ENCODE measurements around the gene TMEM255A.

TMEM255A gene

DNA sequence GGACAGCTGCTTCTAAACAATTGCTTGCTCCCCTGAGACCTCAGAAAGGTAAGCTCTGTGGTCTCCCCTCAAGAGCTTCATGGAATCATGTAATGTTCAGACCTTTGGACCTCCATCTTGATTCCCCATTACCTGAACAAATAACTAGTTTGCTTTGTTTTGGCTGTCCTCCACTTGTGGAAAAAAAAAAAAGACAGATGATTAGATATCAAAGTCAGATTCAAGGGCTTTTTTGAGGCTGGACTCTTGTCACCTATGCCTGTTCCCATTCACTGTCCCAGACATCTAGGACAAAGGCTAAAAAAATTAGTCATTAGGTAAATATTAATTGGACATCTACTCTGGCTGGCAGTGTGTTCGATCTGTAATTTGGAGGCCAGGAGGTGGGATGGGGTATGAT is 13.3 kb downstream of the TMEM255A start:
- Histone ChIP-seq H3K36me3 (ENCODE audit: insufficient read depth, insufficient read length, low read length) (no peaks in the 10 kb centered on the region), H3K27me3 (ENCODE audit: insufficient read depth, insufficient read length) (no peaks in the 10 kb centered on the region), H3K9ac (ENCODE audit: insufficient read length, low read depth) (no peak overlapping the region), H3K4me1 (ENCODE audit: insufficient read depth, insufficient read length) (no peaks in the 10 kb centered on the region), H3K4me3 (ENCODE audit: insufficient read length, low read depth) (no peak overlapping the region), H3K9me3 (ENCODE audit: insufficient read depth, low read length) (no peaks in the 10 kb centered on the region)
- TF ChIP-seq YY1 (IDR thresholded peaks at IDR 0.05; ENCODE audit: insufficient read depth, insufficient read length): no peak
- TF ChIP-seq SUZ12 (IDR thresholded peaks at IDR 0.05; ENCODE audit: extremely low read depth, insufficient read depth, insufficient read length): no peak
- TF ChIP-seq ZNF274 (IDR thresholded peaks at IDR 0.05; ENCODE audit: low read depth, low read length): no peak
- DNase-seq (ENCODE audit: low read depth, low spot score): no peak

- Histone ChIP-seq H3K9ac (ENCODE audit: insufficient read length, low read depth) (no peak overlapping the region), H3K4me1 (ENCODE audit: insufficient read depth, insufficient read length) (no peaks in the 10 kb centered on the region), H3K9me3 (ENCODE audit: insufficient read depth, low read length) (no peaks in the 10 kb centered on the region), H3K4me3 (ENCODE audit: insufficient read length, low read depth) (no peak overlapping the region), H3K27me3 (ENCODE audit: insufficient read depth, insufficient read length) (no peaks in the 10 kb centered on the region), H3K36me3 (ENCODE audit: insufficient read depth, insufficient read length, low read length) (peaks cover 3% of the 10 kb centered on the region)
- TF ChIP-seq YY1 (IDR thresholded peaks at IDR 0.05; ENCODE audit: insufficient read depth, insufficient read length) (no peak), ZNF274 (IDR thresholded peaks at IDR 0.05; ENCODE audit: low read depth, low read length) (no peak), SUZ12 (IDR thresholded peaks at IDR 0.05; ENCODE audit: extremely low read depth, insufficient read depth, insufficient read length) (no peak)
- no peak for DNase-seq (ENCODE audit: low read depth, low spot score)
These were observed 16.6 kb downstream of the TMEM255A start for GRCh38 chrX:120294651-120295050.

- Histone ChIP-seq H3K9ac (ENCODE audit: insufficient read length, low read depth) (no peak overlapping the region), H3K4me3 (ENCODE audit: insufficient read length, low read depth) (no peak overlapping the region), H3K9me3 (ENCODE audit: insufficient read depth, low read length) (no peaks in the 10 kb centered on the region), H3K27me3 (ENCODE audit: insufficient read depth, insufficient read length) (no peaks in the 10 kb centered on the region), H3K36me3 (ENCODE audit: insufficient read depth, insufficient read length, low read length) (peaks cover 4% of the 10 kb centered on the region), H3K4me1 (ENCODE audit: insufficient read depth, insufficient read length) (no peaks in the 10 kb centered on the region)
- no peak for TF ChIP-seq SUZ12 (IDR thresholded peaks at IDR 0.05; ENCODE audit: extremely low read depth, insufficient read depth, insufficient read length)
- no peak for TF ChIP-seq YY1 (IDR thresholded peaks at IDR 0.05; ENCODE audit: insufficient read depth, insufficient read length)
- no peak for TF ChIP-seq ZNF274 (IDR thresholded peaks at IDR 0.05; ENCODE audit: low read depth, low read length)
- DNase-seq (ENCODE audit: low read depth, low spot score): no peak
These were observed 18.2 kb downstream of the TMEM255A start for GRCh38 chrX:120293015-120293414.

GRCh38 chrX:120291211-120291610 is 20.1 kb downstream of the TMEM255A start:
- TF ChIP-seq YY1 (IDR thresholded peaks at IDR 0.05; ENCODE audit: insufficient read depth, insufficient read length) (no peak), SUZ12 (IDR thresholded peaks at IDR 0.05; ENCODE audit: extremely low read depth, insufficient read depth, insufficient read length) (no peak), ZNF274 (IDR thresholded peaks at IDR 0.05; ENCODE audit: low read depth, low read length) (no peak)

GRCh38 chrX:120290107-120290506 is 21.2 kb downstream of the TMEM255A start:
- H3K4me3 ChIP-seq (ENCODE audit: insufficient read length, low read depth): no peak overlapping the region
- TF ChIP-seq ZNF274 (IDR thresholded peaks at IDR 0.05; ENCODE audit: low read depth, low read length) (no peak), YY1 (IDR thresholded peaks at IDR 0.05; ENCODE audit: insufficient read depth, insufficient read length) (no peak), SUZ12 (IDR thresholded peaks at IDR 0.05; ENCODE audit: extremely low read depth, insufficient read depth, insufficient read length) (no peak)
- no peaks in the 10 kb centered on the region for H3K27me3 ChIP-seq (ENCODE audit: insufficient read depth, insufficient read length)
- H3K9ac ChIP-seq (ENCODE audit: insufficient read length, low read depth): no peak overlapping the region
- H3K4me1 ChIP-seq (ENCODE audit: insufficient read depth, insufficient read length): peaks cover 4% of the 10 kb centered on the region
- no peak for DNase-seq (ENCODE audit: low read depth, low spot score)
- peaks cover 16% of the 10 kb centered on the region for H3K36me3 ChIP-seq (ENCODE audit: insufficient read depth, insufficient read length, low read length)
- no peaks in the 10 kb centered on the region for H3K9me3 ChIP-seq (ENCODE audit: insufficient read depth, low read length)

More at GRCh38 chrX:120291211-120291610, 20.1 kb downstream of the TMEM255A start:
- no peak overlapping the region for H3K9ac ChIP-seq (ENCODE audit: insufficient read length, low read depth)
- no peak for DNase-seq (ENCODE audit: low read depth, low spot score)
- H3K27me3 ChIP-seq (ENCODE audit: insufficient read depth, insufficient read length): no peaks in the 10 kb centered on the region
- no peak overlapping the region for H3K4me3 ChIP-seq (ENCODE audit: insufficient read length, low read depth)
- no peaks in the 10 kb centered on the region for H3K9me3 ChIP-seq (ENCODE audit: insufficient read depth, low read length)
- H3K36me3 ChIP-seq (ENCODE audit: insufficient read depth, insufficient read length, low read length): peaks cover 12% of the 10 kb centered on the region
- H3K4me1 ChIP-seq (ENCODE audit: insufficient read depth, insufficient read length): peaks cover 4% of the 10 kb centered on the region

DNA sequence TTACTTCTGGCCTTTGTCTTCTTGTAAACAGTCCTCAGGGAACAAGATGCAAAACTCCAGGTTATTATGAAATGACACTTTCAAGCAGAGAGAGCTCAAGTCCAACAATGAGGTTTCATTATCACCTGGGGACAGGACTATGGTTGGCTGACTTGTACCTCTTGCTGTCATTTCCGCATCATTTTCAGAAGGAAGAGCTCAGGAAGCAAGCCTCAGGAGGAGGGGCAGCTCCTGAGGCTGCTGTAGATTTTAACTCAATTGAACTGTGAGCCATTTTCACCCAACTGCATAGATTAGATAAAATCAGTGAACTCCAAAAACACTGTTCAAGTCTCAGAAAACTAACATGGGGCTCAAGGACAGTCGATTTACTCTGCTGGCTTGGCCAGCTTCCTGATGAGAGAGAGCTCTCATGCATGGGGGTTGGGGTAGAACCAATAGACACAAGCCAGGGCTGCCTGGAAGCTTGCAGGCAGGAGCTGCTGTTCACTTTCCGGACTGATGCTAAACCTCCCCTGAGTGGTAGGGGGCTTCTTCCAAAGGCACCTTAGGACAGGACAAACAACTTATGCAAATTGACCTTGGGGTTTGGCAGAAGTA is 23.6 kb downstream of the TMEM255A start:
- Histone ChIP-seq H3K27me3 (ENCODE audit: insufficient read depth, insufficient read length) (no peaks in the 10 kb centered on the region), H3K9me3 (ENCODE audit: insufficient read depth, low read length) (no peaks in the 10 kb centered on the region), H3K36me3 (ENCODE audit: insufficient read depth, insufficient read length, low read length) (peaks cover 31% of the 10 kb centered on the region), H3K4me1 (ENCODE audit: insufficient read depth, insufficient read length) (peaks cover 4% of the 10 kb centered on the region), H3K4me3 (ENCODE audit: insufficient read length, low read depth) (no peak overlapping the region), H3K9ac (ENCODE audit: insufficient read length, low read depth) (no peak overlapping the region)
- TF ChIP-seq ZNF274 (IDR thresholded peaks at IDR 0.05; ENCODE audit: low read depth, low read length): no peak
- no peak for TF ChIP-seq SUZ12 (IDR thresholded peaks at IDR 0.05; ENCODE audit: extremely low read depth, insufficient read depth, insufficient read length)
- TF ChIP-seq YY1 (IDR thresholded peaks at IDR 0.05; ENCODE audit: insufficient read depth, insufficient read length): no peak
- DNase-seq (ENCODE audit: low read depth, low spot score): no peak

DNA sequence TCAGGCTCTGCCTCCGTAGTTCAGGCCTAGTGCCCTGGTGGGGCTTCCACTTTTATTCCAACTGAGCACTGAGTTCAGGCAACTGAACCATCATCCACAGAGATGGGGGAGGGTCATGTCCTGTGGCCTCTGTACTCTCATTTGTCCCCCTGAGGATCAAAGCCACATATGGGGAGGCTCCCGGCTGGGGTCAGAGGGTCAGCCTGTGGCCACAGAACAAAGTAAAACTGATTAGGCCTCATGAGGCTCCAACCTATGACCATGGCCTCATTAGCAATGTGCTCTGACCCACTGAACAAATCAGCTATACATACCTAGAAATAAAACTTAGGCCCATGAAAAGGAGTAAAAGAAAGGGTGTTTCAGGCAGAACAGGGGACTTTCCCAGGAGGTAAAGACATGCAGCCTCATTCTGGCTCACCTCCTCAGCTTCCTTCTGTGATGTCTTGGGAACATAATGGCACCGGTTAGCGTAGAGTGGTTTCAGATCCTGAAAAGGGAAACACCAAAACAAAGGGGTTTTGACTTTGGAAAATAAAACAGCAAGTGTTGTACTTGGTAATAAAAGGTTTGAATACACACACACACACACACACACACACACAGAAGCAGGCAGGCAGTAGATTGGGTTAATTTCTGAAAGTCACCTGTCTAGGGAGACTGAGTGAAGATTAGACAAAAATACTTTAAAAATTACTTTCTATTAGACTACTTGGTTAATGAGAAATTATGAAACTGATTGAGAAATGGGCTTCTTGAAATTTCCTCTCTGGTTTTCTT is 24.3 kb downstream of the TMEM255A start:
- TF ChIP-seq SUZ12 (IDR thresholded peaks at IDR 0.05; ENCODE audit: extremely low read depth, insufficient read depth, insufficient read length): no peak
- no peak for TF ChIP-seq ZNF274 (IDR thresholded peaks at IDR 0.05; ENCODE audit: low read depth, low read length)
- no peak for TF ChIP-seq YY1 (IDR thresholded peaks at IDR 0.05; ENCODE audit: insufficient read depth, insufficient read length)
- Histone ChIP-seq H3K9ac (ENCODE audit: insufficient read length, low read depth) (no peak overlapping the region), H3K9me3 (ENCODE audit: insufficient read depth, low read length) (no peaks in the 10 kb centered on the region), H3K36me3 (ENCODE audit: insufficient read depth, insufficient read length, low read length) (peaks cover 31% of the 10 kb centered on the region), H3K4me1 (ENCODE audit: insufficient read depth, insufficient read length) (peaks cover 4% of the 10 kb centered on the region), H3K27me3 (ENCODE audit: insufficient read depth, insufficient read length) (no peaks in the 10 kb centered on the region), H3K4me3 (ENCODE audit: insufficient read length, low read depth) (no peak overlapping the region)
- no peak for DNase-seq (ENCODE audit: low read depth, low spot score)
